ACC112 (cell line): ENCODE data around the gene SH3BP1.

ENCODE experiments used
- H2AFZ ChIP-seq: fragments of 200-600 bp; sonication (generic); one replicate; pipeline ENCODE4 v1.6.0; 2017; ENCODE audit warnings: antibody characterized with exemption, low read length; ENCODE audit not compliant: unreplicated experiment
- H3K27ac ChIP-seq: fragments of 200-600 bp; sonication (generic); 2 replicates; pipeline ENCODE4 v1.5.1; 2014; ENCODE audit warnings: low read depth, mild to moderate bottlenecking, antibody characterized with exemption, low read length, moderate library complexity
- H3K27me3 ChIP-seq: fragments of 200-600 bp; sonication (generic); 2 replicates; pipeline ENCODE4 v1.6.1; 2014; ENCODE audit warnings: mild to moderate bottlenecking, antibody characterized with exemption, low read length, moderate library complexity, mixed read lengths; ENCODE audit not compliant: insufficient read depth
- H3K36me3 ChIP-seq: fragments of 200-600 bp; sonication (generic); 2 replicates; pipeline ENCODE4 v1.6.1; 2016; ENCODE audit warnings: mild to moderate bottlenecking, antibody characterized with exemption, low read length, moderate library complexity, mixed read lengths; ENCODE audit not compliant: insufficient read depth
- H3K4me1 ChIP-seq: fragments of 200-600 bp; sonication (generic); one replicate; pipeline ENCODE4 v1.6.1; 2016; ENCODE audit warnings: low read length, mixed read lengths; ENCODE audit not compliant: insufficient read depth, unreplicated experiment, control insufficient read depth
- H3K4me3 ChIP-seq: fragments of 200-600 bp; sonication (generic); 2 replicates; pipeline ENCODE4 v1.5.1; 2014; ENCODE audit warnings: mild to moderate bottlenecking, low read depth, low read length
- H3K79me2 ChIP-seq: fragments of 200-600 bp; sonication (generic); one replicate; pipeline ENCODE4 v1.6.0; 2016; ENCODE audit warnings: low read length; ENCODE audit not compliant: control insufficient read depth, unreplicated experiment, insufficient read depth

The SH3BP1 gene

DNA sequence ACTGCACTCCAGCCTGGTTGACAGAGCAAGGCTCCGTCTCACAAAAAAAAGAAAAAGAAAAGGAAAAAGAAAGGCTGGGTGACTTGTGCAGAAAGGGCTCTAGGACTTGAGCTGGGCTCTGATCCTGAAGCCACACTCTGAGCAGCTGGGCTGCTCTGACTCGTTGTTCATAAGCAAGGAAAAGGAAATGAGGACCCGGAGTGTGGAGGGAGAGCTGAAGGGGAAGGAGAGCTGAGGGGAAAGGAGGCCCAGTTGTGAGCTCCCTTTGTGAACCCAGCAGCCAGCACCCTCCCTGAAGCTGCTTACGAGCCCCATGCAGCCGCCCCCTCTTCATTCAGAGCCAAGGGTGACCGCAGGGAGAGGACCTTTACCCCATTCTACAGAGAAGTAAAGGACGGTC, 12.3 kb upstream of the SH3BP1 start:
- H2AFZ ChIP-seq = no peak overlapping the region
- no peak overlapping the region for H3K27ac ChIP-seq
- H3K27me3 ChIP-seq = no peaks in the 10 kb centered on the region
- H3K36me3 ChIP-seq = no peaks in the 10 kb centered on the region
- no peaks in the 10 kb centered on the region for H3K79me2 ChIP-seq
- no peak overlapping the region for H3K4me3 ChIP-seq
- no peaks in the 10 kb centered on the region for H3K4me1 ChIP-seq

DNA sequence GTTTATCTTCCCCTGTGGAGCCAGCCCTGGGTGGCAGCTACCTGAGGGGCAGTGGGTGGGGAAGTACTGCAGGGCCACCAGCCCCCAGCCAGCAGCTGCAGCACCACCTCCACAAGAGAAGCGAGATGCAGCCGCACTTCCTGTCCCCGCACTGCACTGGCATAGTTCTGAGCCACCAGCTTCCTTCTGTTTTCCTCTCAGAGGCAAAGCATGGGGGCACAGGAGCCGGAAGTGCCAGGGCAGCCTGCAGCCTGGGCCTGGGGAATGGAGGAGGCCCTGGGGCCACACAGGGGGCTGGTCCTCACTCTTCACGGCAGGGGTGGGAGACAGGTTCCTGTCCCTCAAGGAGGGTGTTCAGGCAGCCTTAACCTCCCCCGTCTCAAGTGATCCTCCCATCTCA, 11.9 kb upstream of the SH3BP1 start:
- no peaks in the 10 kb centered on the region for H3K36me3 ChIP-seq
- no peak overlapping the region for H3K4me3 ChIP-seq
- H3K27me3 ChIP-seq = no peaks in the 10 kb centered on the region
- H2AFZ ChIP-seq = no peak overlapping the region
- H3K27ac ChIP-seq = no peak overlapping the region
- no peaks in the 10 kb centered on the region for H3K4me1 ChIP-seq
- no peaks in the 10 kb centered on the region for H3K79me2 ChIP-seq

DNA sequence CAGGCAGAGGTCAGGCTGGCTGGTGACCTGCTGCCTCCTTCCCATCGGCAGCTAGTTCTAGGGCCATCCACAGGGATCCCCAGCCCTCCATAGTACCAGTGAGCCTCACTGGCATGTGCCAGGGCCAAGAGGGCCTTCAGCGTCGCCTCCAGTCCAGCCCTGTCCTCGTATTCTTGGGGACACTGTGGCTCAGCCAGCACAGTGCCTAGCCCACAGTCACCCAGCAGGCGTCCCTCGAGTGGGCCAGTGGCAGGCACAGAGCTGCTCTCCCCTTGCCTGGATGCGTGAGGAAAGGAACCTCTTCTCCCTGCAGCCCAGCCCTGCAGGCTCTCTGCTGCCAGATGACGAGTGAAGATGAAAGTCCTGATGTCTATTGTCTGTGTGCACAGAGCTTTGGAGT, 10.6 kb upstream of the SH3BP1 start:
- Histone ChIP-seq H3K36me3 (no peaks in the 10 kb centered on the region), H3K4me1 (peaks cover 10% of the 10 kb centered on the region), H2AFZ (no peak overlapping the region), H3K79me2 (no peaks in the 10 kb centered on the region), H3K27me3 (no peaks in the 10 kb centered on the region), H3K4me3 (no peak overlapping the region), H3K27ac (no peak overlapping the region)

DNA sequence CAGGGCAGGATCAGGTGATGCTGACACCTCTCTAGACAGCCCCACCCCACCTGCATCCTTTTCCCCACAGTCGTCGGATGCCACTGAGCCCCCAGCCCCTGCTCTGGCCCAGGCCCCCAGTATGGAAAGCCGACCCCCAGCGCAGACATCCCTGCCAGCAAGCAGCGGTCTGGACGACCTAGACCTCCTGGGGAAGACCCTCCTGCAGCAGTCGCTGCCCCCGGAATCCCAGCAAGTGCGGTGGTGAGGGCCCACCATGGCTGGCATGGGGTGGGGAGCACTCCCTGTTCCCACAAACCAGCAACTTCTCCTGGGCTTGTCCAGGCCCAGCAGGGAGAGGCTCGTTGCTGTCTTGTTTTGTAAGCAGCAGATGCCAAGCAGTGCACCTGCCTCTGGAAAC, 9.5 kb upstream of the SH3BP1 start:
- H3K27ac ChIP-seq = no peak overlapping the region

DNA sequence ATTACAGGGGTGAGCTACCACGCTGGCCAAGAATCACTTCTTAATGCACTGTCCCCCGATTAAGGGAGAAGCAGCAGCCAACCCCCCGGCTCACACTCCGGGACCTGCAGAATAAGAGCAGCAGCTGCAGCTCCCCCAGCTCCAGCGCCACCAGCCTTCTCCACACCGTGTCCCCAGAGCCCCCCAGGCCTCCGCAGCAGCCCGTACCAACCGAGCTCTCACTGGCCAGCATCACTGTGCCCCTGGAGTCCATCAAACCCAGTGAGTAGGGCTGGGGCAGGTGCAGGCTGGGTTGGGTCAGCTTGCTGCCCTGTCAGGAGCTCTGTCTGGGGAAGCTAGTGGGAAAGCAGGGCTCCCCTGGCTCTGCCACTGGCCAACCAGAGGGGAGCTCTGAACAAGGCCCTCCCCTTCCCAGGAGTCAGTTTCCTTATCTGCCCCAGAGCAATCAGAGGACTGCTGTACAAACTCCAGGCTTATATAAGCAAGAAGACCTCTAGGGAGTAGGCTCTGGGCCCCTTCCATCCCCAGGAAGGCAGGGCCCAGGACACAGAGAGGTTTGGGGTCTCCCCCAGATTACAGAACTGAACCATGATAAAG, 8.5 kb upstream of the SH3BP1 start:
- H2AFZ ChIP-seq = no peak overlapping the region
- H3K4me3 ChIP-seq = no peak overlapping the region
- H3K4me1 ChIP-seq = peaks cover 24% of the 10 kb centered on the region
- H3K27me3 ChIP-seq = no peaks in the 10 kb centered on the region
- H3K36me3 ChIP-seq = no peaks in the 10 kb centered on the region
- no peak overlapping the region for H3K27ac ChIP-seq
- no peaks in the 10 kb centered on the region for H3K79me2 ChIP-seq

More for the DNA sequence above, 9.5 kb upstream of the SH3BP1 start:
- Histone ChIP-seq H3K36me3 (no peaks in the 10 kb centered on the region), H3K27me3 (no peaks in the 10 kb centered on the region), H3K79me2 (no peaks in the 10 kb centered on the region), H2AFZ (no peak overlapping the region), H3K4me3 (no peak overlapping the region), H3K4me1 (peaks cover 21% of the 10 kb centered on the region)

DNA sequence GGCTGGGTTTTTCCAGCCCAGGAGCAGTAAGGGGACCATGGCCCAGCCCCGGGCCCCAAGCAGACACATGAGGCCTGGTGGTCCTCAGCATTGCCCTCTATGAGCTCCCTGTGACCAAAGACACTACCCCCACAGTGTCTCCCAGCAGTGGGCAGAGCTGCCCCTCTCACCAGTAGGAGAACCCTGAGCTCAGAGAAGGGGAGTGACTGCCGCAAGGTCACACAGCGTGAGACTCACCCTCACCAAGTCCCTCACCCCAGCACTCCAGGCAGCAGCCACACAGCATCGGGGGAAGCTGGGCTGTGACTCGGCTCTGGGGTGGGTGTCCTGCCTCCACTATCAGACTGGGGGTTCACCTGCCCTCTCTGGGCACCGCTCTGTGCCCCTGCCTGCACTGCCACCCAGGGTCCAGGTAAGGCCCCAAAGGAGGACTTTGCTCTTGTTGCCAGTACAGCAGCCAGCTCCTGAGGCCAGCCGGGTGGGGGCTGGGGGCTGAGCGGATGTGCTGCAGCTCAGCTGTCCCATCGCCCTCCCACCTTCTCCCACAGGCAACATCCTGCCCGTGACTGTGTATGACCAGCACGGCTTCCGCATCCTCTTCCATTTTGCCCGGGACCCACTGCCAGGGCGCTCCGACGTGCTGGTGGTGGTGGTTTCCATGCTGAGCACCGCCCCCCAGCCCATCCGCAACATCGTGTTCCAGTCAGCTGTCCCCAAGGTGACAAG, 7.9 kb upstream of the SH3BP1 start:
- Histone ChIP-seq H3K36me3 (no peaks in the 10 kb centered on the region), H3K4me3 (no peak overlapping the region), H2AFZ (no peak overlapping the region), H3K4me1 (peaks cover 25% of the 10 kb centered on the region), H3K27me3 (no peaks in the 10 kb centered on the region), H3K79me2 (no peaks in the 10 kb centered on the region), H3K27ac (no peak overlapping the region)

DNA sequence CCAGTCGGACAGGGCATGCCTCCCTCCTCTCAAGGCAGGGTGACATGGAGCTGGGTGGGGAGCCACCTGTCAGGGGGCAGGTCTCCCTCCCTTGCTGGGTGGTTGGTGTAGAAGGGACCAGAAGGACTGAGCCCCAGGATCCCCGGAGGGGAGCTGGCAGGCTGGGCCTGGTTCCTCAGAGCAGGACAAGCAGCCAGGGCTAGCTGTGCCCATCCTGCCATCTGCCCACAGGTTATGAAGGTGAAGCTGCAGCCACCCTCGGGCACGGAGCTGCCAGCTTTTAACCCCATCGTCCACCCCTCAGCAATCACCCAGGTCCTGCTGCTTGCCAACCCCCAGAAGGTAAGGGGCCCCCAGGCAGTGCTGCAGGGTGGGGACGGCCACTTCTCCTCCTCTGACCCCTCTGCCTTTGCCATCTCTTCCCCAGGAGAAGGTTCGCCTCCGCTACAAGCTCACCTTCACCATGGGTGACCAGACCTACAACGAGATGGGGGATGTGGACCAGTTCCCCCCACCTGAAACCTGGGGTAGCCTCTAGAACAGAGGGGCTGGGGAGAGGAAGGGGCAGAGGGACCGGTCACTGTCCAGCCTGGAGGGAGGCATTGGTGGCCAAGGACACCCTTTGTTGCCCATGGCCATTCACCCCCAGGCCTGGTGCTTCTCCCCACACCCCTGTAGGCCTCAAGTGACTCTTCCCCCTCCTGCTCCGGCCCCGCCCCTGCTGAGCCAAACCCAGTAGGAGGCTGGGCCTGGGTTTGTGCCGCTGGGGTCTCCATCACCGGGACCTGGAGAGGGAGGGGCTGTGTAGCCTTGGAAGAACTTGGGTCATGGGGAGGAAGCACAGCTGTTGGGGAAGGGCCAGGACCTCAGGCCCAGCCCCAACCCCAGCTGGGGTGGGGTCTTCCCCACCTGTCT, 7.0 kb upstream of the SH3BP1 start:
- H3K27me3 ChIP-seq = no peaks in the 10 kb centered on the region
- no peaks in the 10 kb centered on the region for H3K36me3 ChIP-seq
- no peak overlapping the region for H3K27ac ChIP-seq
- no peaks in the 10 kb centered on the region for H3K79me2 ChIP-seq
- peaks cover 27% of the 10 kb centered on the region for H3K4me1 ChIP-seq
- H2AFZ ChIP-seq = no peak overlapping the region
- no peak overlapping the region for H3K4me3 ChIP-seq

DNA sequence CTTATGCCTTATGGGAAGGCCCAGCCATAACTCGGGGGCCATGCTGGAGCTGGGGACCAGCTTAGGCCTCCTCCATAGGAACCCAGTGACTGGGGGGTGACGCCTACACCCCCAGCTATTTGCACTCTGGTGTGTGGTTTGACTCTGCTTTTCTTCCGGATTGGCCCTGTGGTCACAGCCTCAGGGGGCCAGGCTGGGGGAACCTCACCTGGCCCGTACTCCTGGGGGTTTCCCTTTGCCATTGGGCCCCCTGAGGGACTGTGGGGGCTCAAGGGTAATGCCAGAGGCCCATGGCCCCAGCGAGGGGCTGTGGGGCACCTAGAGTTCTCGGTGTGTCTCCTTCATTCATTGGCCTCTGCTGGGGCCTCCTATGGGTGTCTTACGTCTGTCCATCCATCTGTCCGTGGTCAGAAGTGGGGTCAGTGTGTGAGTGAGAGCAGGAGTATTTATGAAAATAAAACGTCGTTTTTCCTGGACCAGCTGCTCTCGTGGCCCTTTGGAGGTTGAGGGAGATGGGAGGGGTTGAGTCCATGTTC, 6.3 kb upstream of the SH3BP1 start:
- Histone ChIP-seq H2AFZ (no peak overlapping the region), H3K36me3 (no peaks in the 10 kb centered on the region), H3K79me2 (no peaks in the 10 kb centered on the region), H3K4me1 (peaks cover 27% of the 10 kb centered on the region), H3K4me3 (no peak overlapping the region), H3K27me3 (no peaks in the 10 kb centered on the region), H3K27ac (peak overlapping the region; percentile 58)

DNA sequence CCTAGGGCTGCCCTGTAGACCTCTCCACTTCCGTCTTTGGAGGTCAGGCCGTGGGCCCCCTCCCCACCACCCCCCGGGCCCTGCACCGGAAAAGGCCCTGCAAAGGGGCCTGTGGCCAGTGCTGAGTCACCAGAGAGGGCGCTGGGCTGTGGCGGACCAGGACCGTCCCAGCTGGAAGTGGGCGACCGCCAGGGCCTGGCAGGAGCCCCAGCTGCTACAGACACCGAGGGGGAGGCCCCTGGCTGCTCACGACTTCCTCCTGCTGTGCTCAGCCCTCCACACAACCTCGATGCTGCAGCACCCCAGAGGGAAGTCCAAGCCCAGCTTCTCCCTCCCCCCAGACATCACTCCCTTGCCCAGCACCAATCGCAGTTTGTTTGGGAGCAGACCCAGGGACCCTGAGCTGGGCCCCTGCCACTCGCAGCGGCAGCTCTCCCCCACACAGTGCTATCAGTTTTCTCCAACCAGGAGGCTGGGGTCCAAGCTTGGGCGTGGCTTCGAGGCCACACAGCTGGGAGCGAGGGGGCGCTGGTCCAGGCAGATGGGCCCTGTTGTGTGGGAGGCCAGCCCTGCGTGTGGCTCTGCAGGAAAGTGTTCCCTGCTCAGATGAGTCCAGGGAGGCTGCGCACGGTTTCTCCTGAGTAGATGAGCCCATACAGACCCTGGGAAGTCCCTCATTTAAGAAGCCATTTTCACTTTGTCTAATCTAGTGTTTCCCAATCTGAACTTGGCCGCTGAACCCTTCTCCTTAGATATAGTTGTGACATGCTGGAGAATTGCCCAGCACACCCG, 5.6 kb upstream of the SH3BP1 start:
- peak overlapping the region; percentile 58 for H3K27ac ChIP-seq
- H2AFZ ChIP-seq = no peak overlapping the region
- H3K4me1 ChIP-seq = peaks cover 27% of the 10 kb centered on the region
- no peaks in the 10 kb centered on the region for H3K36me3 ChIP-seq
- no peaks in the 10 kb centered on the region for H3K27me3 ChIP-seq
- H3K79me2 ChIP-seq = no peaks in the 10 kb centered on the region
- peak overlapping the region; percentile 11; the same call in 1 of the 2 replicates for H3K4me3 ChIP-seq

DNA sequence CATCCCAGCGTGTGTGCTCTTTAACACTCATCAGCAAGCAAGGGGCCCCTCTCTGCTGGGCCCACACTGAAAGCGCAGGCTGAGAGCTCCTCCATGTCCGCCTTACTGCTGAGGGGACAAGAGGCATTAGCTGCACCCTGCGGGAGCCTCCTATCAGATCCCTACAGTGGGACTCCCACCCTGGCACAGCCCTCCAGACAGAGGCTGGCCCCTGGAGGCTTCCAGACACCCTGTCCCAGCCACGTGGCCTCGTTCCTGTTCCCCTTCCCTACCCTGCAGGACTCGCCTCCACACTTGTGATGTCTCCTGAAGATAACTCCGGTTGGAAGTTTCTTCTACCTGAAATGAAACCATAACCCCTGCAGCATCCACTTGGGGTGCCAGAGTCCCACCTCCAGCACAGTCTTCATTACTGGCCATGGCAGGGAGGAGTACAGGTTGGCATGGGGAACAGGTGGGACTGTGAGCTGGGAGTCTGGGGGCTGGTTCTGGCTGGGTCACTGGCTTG, 5.0 kb upstream of the SH3BP1 start:
- Histone ChIP-seq H3K27ac (peak overlapping the region; percentile 58), H3K4me1 (peaks cover 27% of the 10 kb centered on the region), H3K36me3 (no peaks in the 10 kb centered on the region), H3K4me3 (0 out of 2 replicates have a peak overlapping the region, but pooled peaks have one; percentile 11), H3K79me2 (no peaks in the 10 kb centered on the region), H3K27me3 (no peaks in the 10 kb centered on the region), H2AFZ (no peak overlapping the region)
